Measurements from ENCODE around the gene GSG1L2. TPM values are rescaled to one million over a fixed set of nuclear protein-coding genes. Genes with fewer than 3 reads are reported as not detected.

The GSG1L2 gene
- total RNA-seq, 1 donor from 2014 or later: not detected

DNA sequence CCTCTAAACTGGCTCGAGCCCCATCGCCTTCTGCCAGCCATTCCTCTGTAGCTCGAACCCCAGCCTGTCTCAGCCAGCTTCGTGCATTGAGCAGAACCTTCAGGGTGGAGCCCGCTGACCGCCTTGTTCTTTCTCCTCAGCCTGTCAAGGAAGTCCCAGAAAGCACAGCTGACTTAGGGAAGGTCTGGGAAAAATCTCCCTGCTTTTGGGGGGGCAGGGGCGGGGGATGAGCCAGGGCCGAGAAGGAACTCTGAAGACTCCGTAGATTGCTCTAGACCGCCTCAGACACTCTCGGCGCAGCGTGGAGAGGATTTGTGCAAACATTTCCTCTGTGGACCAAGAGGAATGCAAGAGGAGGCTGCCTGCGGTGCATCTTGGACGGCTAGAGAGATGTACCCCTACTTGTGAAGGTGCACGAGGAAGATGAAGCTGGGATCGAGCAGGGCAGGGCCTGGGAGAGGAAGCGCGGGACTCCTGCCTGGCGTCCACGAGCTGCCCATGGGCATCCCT, 3.8 kb upstream of the GSG1L2 start, which contains the start of gene GLP2R:
TSS of gene GLP2R (plus strand) at position 284 of the 510 bp plus-strand sequence. CDS start at position 424, 140 bp downstream.
- DNase-seq (ENCODE audit: extremely low read depth, low read depth, low spot score): no peak

DNA sequence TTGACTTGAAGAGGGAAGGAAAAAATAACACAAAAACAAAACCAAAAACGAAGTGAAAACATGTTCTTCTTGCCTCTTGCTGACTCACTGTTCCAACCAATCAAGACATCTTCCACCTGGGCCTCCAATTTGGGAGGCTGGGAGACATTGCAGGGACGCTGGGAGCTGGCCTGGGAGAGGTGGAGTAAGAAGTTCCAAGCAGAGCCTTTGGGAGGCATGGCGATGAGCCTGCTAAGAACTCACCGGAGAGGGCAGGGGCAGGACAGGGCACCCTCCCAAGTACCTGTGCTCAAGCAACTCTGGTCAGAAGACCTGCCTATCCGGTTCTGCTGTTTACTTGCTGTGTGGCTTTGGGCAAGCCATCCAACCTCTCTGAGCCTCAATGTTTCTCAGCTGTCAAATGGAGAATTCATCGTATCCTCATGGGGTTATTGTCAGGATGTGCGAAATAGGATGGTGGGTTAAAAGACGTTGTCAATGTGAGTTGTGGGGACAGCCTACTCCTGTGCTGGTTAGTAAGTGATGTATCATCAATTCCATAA, 3.0 kb upstream of the GSG1L2 start:
- DNase-seq (ENCODE audit: extremely low read depth, low read depth, low spot score): no peak

DNA sequence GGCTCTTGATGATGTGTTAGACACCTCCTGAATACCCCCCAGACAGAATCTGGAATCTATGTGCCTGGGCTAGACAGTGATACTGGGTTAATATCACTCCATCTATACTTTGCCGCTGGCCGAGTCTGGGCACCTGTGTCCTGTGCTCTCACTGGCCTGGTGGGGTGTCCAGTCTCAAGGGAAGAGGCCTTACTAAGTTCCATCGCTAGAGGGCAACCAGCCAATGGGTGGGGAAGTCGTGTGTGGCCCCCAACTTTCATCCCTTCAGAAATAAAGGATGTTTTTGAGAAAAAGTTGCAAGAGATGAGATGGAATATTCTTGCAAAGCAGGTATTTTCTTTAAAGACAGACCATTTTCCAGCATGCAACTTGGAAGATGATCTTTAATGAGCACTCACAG, 2.2 kb upstream of the GSG1L2 start:
- no peak for DNase-seq (ENCODE audit: extremely low read depth, low read depth, low spot score)

GRCh38 chr17:9820448-9820847, 1.4 kb downstream of the GSG1L2 start:
- no peak for DNase-seq (ENCODE audit: extremely low read depth, low read depth, low spot score)

- DNase-seq (ENCODE audit: extremely low read depth, low read depth, low spot score): no peak
These were observed 3.1 kb downstream of the GSG1L2 start for GRCh38 chr17:9818760-9819159.

DNA sequence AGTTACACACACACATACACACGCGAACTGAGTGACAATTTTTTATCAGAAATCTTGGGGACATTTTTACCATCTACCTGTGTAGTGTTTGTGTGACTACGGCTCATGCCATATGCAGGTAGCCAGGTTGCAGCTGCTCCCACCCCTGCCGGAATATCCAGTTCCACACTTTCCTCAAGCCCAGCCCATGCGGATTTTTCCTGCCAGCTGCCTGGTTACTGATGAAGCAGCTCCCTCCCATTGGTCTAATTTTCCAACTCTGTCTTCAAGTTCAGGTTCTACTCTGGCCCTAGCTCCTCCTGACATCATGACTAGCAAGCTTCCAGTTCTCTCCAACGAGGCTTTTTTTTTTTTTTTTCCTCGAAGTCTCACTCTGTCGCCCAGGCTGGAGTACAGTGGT, 4.8 kb downstream of the GSG1L2 start:
- DNase-seq (ENCODE audit: extremely low read depth, low read depth, low spot score): no peak

GRCh38 chr17:9816472-9816871, 5.4 kb downstream of the GSG1L2 start:
- no peak for DNase-seq (ENCODE audit: extremely low read depth, low read depth, low spot score)

DNA sequence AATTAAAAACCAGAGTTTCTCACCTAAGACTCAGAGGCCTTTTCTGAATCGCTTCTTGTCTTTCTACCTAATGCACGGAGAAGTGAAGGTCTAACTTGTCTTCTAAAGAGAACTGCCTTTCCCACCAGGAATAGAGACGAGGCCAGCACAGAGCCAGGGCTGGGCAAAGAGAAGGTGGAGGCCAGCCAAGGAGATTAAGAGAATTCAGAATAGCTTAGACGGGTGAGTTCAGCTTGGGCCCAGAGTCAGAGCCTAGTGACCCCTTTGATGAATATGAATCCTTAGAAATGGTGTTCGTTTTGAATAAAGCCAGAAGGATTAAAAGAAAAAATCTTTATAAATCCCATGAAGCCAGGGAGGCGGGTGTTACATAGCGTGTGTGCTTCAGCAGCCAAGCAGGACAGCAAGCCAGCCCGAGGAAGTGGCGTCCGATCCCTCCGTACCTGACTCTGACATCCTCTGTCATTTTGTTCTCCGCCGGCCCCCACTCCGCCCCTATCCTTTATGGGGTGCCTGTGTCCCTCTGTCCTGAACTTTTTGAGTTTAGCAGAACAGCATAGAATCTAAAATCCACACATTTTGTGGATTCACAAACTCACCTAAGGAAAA, 7.4 kb downstream of the GSG1L2 start:
- no peak for DNase-seq (ENCODE audit: extremely low read depth, low read depth, low spot score)

DNA sequence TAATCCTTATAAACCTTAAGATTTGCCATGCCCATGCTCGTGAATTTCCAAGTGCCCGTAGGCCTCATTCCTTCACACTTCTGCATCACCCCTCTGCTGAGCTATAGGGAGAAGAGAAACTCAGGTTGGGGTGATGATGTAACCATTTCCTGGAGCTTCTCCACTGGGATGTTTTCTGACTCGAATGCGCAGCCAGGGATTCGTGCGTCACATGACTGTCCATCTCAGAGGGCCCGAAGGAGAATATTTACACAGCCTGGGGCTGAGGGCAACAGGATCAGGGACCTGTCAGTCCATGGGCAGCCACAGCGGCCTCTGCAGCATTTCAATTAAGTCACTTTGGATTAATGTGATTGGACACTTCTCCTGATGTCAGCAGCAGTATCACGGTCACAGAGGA, 8.7 kb downstream of the GSG1L2 start:
- DNase-seq (ENCODE audit: extremely low read depth, low read depth, low spot score): no peak

GRCh38 chr17:9811537-9811936, 10.3 kb downstream of the GSG1L2 start:
- DNase-seq (ENCODE audit: extremely low read depth, low read depth, low spot score): no peak

DNA sequence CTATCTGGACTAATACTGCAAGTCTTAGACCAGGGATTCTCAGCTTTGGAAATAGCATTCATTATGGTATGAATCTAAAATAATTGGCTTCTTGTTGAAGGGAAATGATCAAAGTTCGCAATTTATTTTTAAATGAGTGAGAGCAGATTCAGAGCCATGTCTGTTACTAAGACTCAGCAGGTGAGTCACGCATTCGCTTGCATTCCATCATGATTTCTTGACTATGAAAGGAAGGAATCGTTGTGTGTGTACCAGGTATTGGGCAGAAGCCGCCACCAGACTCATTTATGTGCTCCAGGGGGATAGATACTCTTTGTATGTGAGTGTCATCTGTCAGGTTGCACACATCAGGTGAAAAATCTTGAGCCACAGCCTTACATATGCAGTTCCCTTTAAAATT, 10.8 kb downstream of the GSG1L2 start:
- no peak for DNase-seq (ENCODE audit: extremely low read depth, low read depth, low spot score)

DNA sequence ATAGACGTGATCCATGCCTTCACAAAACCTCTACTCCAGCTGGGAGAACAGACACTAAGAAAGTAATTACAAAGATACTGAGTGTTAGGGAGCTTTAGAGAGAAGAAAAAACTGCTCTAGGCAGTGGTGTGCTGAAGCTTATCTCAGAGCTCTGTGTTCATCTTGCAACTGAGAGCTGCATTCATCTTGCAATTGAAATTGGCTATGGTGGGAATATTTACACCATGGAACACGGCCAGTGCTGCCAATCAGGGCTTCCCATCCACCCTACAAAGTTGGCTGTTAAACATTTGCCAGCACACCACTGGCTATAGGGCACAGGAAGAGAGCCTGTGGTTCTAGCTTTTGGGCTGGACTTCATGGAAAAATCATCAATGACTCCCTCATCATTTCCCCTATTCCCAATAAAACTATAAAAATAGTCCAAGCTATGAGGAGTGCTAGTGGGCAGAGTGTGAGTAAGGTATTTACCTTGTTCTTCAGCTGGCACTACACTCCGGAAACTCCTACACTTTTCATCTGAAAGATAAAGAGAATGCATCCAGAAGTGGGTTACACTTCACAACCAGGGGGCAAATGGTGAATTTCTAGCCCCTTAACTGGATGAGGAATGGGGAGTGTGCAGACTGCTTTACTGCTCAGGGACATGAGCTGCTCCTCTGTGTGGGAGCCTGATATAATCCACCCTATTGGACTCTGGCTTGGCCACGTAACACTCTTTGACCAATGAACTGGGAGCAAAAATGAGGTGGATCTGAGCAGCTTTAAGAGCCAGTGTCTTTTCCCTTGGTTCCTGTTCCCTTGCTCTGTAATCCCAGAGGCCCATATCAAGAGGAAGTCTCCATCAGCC, 11.6 kb downstream of the GSG1L2 start:
- no peak for DNase-seq (ENCODE audit: extremely low read depth, low read depth, low spot score)

DNA sequence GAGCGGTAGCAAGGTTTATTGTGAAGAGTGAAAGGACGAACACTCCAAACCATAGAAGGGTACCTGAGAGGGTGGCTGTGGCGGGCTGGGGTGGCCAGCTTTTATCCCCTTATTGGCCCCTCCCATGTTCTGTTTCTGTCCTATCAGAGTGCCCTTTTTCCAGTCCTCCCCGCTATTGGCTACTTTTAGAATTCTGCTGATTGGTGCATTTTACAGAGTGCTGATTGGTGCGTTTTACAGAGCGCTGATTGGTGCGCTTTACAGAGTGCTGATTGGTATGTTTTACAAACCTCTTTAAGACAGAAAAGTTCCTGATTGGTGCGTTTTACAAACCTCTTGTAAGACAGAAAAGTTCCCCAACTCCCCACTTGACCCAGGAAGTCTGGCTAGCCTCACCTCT, 12.5 kb downstream of the GSG1L2 start:
- DNase-seq (ENCODE audit: extremely low read depth, low read depth, low spot score): no peak

GRCh38 chr17:9806699-9807098, 15.2 kb downstream of the GSG1L2 start:
- no peak for DNase-seq (ENCODE audit: extremely low read depth, low read depth, low spot score)

DNA sequence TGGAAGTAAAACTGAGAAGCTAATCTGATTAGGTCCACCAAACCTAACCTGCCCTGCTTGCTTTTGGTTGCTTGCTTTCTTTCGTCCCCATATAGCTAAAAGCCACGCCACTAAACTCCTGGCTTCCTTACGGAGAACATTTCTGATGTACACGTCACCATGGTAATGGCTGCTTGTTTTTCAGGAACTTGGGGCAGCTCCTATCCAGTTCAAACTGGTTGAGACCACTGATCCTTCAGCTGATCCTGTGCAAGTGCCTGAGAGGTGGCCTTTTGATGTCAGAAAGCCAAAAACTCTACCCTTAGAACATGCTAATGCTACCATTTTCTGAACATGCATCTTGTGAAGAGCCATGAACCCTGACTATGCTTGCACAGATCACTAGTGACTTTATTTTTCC, 16.1 kb downstream of the GSG1L2 start:
- no peak for DNase-seq (ENCODE audit: extremely low read depth, low read depth, low spot score)

DNA sequence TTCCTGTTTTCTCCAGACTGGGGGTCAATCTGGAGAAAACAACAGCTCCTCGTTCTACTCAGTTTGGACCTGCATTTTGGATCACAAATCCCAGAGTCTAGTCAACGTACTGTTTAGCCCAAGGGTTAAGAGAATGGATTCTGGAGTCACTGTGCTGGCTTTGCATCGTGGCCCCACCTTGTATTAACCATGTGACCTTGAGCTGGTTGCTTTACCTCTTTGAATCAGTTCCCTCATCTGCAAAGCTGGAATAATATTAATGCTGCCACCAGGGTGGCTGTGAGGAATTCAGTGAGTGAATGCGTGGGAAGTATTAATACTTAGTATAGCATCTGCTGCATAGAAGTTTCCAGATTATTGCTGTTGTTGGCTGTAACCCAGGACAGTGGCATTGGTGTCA, 19.2 kb downstream of the GSG1L2 start:
- DNase-seq (ENCODE audit: extremely low read depth, low read depth, low spot score): no peak

GRCh38 chr17:9802294-9802693, 19.6 kb downstream of the GSG1L2 start:
- no peak for DNase-seq (ENCODE audit: extremely low read depth, low read depth, low spot score)

DNA sequence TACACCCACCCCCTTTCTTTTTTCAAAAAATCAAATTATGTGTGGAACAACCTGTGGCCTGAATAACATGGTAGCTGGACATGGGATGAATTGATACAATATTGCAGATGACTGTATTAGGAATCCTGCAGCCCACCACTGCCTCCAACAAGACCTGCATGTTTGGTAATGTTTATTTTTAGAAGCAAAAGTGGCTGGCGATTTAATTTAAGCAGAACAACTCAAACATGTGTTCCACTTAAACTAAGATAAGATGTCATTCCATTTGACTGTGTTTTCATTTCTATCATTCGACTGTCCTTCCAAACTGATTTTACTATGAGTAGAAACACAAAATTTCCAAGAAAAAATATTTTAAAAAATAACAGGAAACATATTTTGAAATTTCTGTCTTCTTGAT, 20.4 kb downstream of the GSG1L2 start:
- no peak for DNase-seq (ENCODE audit: extremely low read depth, low read depth, low spot score)

- DNase-seq (ENCODE audit: extremely low read depth, low read depth, low spot score): no peak
These were observed 23.2 kb downstream of the GSG1L2 start for GRCh38 chr17:9798724-9799123.

DNA sequence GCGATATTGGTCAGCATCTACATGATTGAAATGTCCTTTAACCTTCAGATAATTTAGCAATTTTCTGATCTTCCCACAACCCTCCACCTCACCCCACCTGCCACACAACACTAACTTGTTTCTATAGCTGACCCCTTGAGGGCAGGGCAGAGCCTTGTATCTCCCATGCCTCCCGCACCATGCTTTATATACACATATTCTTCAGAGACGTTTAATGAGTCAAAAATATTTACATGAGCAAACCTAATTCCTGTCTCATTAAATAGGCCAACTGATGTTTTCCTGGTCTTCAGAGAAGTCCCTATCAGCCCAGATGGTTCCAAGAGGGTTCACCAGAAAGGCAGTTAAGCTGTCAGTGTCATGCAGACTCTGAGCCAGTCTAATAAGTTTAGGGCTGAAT, 23.9 kb downstream of the GSG1L2 start:
- no peak for DNase-seq (ENCODE audit: extremely low read depth, low read depth, low spot score)

DNA sequence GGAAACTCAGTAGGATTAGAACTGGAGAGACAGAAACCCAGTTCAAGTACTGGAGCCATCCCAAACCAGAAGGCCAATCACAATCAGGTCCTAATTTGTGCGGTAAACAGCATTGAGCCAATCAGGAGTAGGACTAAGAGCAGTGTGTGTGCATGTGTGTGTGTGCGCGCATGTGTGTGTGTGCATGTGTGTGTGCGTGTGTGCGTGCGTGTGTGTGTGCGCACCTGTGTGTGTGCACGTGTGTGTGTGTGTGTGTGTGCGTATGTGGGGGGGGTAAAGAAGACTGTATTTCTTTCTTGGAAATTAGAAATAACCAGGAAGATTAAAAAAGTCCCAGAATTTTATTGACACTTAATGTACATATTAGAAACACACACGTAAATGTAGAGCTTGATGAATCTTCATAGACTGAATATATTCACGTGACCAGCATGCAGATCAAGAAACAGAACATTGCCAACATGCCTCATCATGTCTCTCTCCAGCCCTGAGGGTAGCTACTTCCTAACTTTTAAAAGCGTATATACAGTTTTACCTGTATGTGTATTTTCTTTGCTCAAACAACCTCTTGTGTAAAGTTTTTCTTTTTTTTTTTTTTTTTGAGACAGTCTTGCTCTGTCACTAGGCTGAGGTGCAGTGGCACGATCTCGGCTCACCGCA, 29.6 kb downstream of the GSG1L2 start:
- no peak for DNase-seq (ENCODE audit: extremely low read depth, low read depth, low spot score)

Data from glomerular endothelial cell (primary cell).